Mucosa of descending colon (tissue), 3 donors: ENCODE measurements around the gene SLC4A4. TPM values are rescaled to one million over a fixed set of nuclear protein-coding genes. Genes with fewer than 3 reads are reported as not detected.
A peak's percentile ranks its signal among the peaks of the same experiment; 100 is the strongest.

Experiments used
- ATAC-seq: fragments of 200-7000 bp; cut with Tn5 transposase; one replicate; pipeline ENCODE4 v1.9.1; 2020; ENCODE audit warnings: mild to moderate bottlenecking, moderate library complexity
- DNase-seq, 3 donors: peaks; one replicate each; pipeline ENCODE4 v3.0.0-alpha.2; 2020
- H3K36me3 ChIP-seq: fragments of 200-600 bp; one replicate; pipeline ENCODE4 v1.8.0; 2021; ENCODE audit warnings: low read depth, mild to moderate bottlenecking
- H3K4me1 ChIP-seq: fragments of 200-600 bp; one replicate; pipeline ENCODE4 v1.8.0; 2021; ENCODE audit warnings: low read depth, mild to moderate bottlenecking
- H3K4me3 ChIP-seq: fragments of 200-600 bp; one replicate; pipeline ENCODE4 v1.8.0; 2021; ENCODE audit warnings: mild to moderate bottlenecking
- H3K9me3 ChIP-seq: fragments of 200-600 bp; one replicate; pipeline ENCODE4 v1.8.0; 2021; ENCODE audit warnings: mild to moderate bottlenecking
- CTCF ChIP-seq: fragments of 200-600 bp; IDR thresholded peaks from one replicate; pipeline ENCODE4 v1.8.0; 2022; ENCODE audit warnings: antibody characterized with exemption, mild to moderate bottlenecking
- intact Hi-C, 2 donors: fragments of 100-400 bp; cut with DNase I in 1 of 2; cut with micrococcal nuclease in 1 of 2; formaldehyde crosslinking; loops; one replicate each; pipeline versions ENCODE4 v1.11.0 to v1.11.1; 2022; cut with DNase I, micrococcal nuclease
- total RNA-seq, 3 donors: library from RNA; stranded (reverse); fragmentation: NEBNext Ultra II Directional in 2 of 3; extraction: Animal tissue kit (Norgen Biotek cat#: 25700) in 2 of 3; gene quantifications; one replicate each; pipeline versions ENCODE4 v1.2.1 to v1.2.4, GENCODE V29; 2021 to 2023
- donor health status: DM: no; HTN: no; CAD: no; lungs with moderate emphysema.
- donor health status: DM: no; HTN: no; CAD: no.
- donor health status: DM: no; HTN: yes; CAD: no.

Gene SLC4A4
- total RNA-seq, 3 donors from 2014 or later: 102 to 248 (median 165) TPM

- no peaks in the 10 kb centered on the region for H3K4me1 ChIP-seq
- TF ChIP-seq CTCF: no peak
- no peak overlapping the region for H3K4me3 ChIP-seq
- DNase-seq: no peak
- H3K9me3 ChIP-seq: no peaks in the 10 kb centered on the region
- H3K36me3 ChIP-seq: no peaks in the 10 kb centered on the region
- intact Hi-C loops: no loop called here
- ATAC-seq: no peak
Measured at GRCh38 chr4:71369536-71369935, 30.7 kb downstream of the SLC4A4 start.

GRCh38 chr4:71375494-71375893, 36.7 kb downstream of the SLC4A4 start:
- no peak for TF ChIP-seq CTCF
- ATAC-seq (peak; percentile 77), DNase-seq (no peak)
- H3K9me3 ChIP-seq: no peaks in the 10 kb centered on the region
- H3K4me1 ChIP-seq: no peaks in the 10 kb centered on the region
- intact Hi-C loops: no loop called here
- H3K4me3 ChIP-seq: no peak overlapping the region
- H3K36me3 ChIP-seq: no peaks in the 10 kb centered on the region

GRCh38 chr4:71377561-71377960, 38.7 kb downstream of the SLC4A4 start:
- no peak for TF ChIP-seq CTCF
- H3K4me1 ChIP-seq: no peaks in the 10 kb centered on the region
- ATAC-seq (peak; percentile 86), DNase-seq (no peak)
- intact Hi-C loops: no loop called here
- no peak overlapping the region for H3K4me3 ChIP-seq
- H3K36me3 ChIP-seq: no peaks in the 10 kb centered on the region
- H3K9me3 ChIP-seq: no peaks in the 10 kb centered on the region

GRCh38 chr4:71379126-71379525, 40.3 kb downstream of the SLC4A4 start:
- DNase-seq: no peak
- intact Hi-C loops: no loop called here
- Histone ChIP-seq H3K36me3 (no peaks in the 10 kb centered on the region), H3K4me1 (no peaks in the 10 kb centered on the region), H3K9me3 (no peaks in the 10 kb centered on the region), H3K4me3 (no peak overlapping the region)
- no peak for ATAC-seq
- TF ChIP-seq CTCF: no peak

GRCh38 chr4:71380788-71381187, 42.0 kb downstream of the SLC4A4 start:
- DNase-seq (no peak), ATAC-seq (no peak)
- TF ChIP-seq CTCF: no peak
- H3K4me3 ChIP-seq: no peak overlapping the region
- H3K36me3 ChIP-seq: no peaks in the 10 kb centered on the region
- no peaks in the 10 kb centered on the region for H3K4me1 ChIP-seq
- intact Hi-C loops: no loop called here
- no peaks in the 10 kb centered on the region for H3K9me3 ChIP-seq
